Fibroblast of skin of left quadriceps (primary cell): ENCODE measurements around the gene XYLT1.

Experiments used
- DNase-seq, 2 experiments: peaks; one replicate each; pipeline ENCODE4 v3.0.0-alpha.2; 2013; ENCODE audit warnings: low read depth in 2 of 2

Gene XYLT1

GRCh38 chr16:17397499-17397891 lies 73.3 kb downstream of the XYLT1 start:
- DNase-seq = no peak

- DNase-seq = no peak
Observed at GRCh38 chr16:17396762-17397498, 73.8 kb downstream of the XYLT1 start.

- DNase-seq = no peak
Observed at GRCh38 chr16:17395849-17396480, 74.8 kb downstream of the XYLT1 start.

- DNase-seq = no peak
Observed at GRCh38 chr16:17392857-17393692, 77.7 kb downstream of the XYLT1 start.

GRCh38 chr16:17392127-17392856 lies 78.5 kb downstream of the XYLT1 start:
- no peak for DNase-seq

GRCh38 chr16:17391715-17392114 lies 79.0 kb downstream of the XYLT1 start:
- no peak for DNase-seq

GRCh38 chr16:17389384-17389783 lies 81.4 kb downstream of the XYLT1 start:
- DNase-seq = no peak

GRCh38 chr16:17387256-17387655 lies 83.5 kb downstream of the XYLT1 start:
- no peak for DNase-seq

GRCh38 chr16:17386229-17386628 lies 84.5 kb downstream of the XYLT1 start:
- DNase-seq = no peak

- no peak for DNase-seq
Observed at GRCh38 chr16:17384471-17384870, 86.3 kb downstream of the XYLT1 start.

- no peak for DNase-seq
Observed at GRCh38 chr16:17382949-17383863, 87.6 kb downstream of the XYLT1 start.

- no peak for DNase-seq
Observed at GRCh38 chr16:17382514-17382913, 88.2 kb downstream of the XYLT1 start.

GRCh38 chr16:17381784-17382183 lies 89.0 kb downstream of the XYLT1 start:
- no peak for DNase-seq

GRCh38 chr16:17380613-17381012 lies 90.1 kb downstream of the XYLT1 start:
- DNase-seq = peak in 1 of 2 experiments; percentile 42

- DNase-seq = peak; percentile 87 to 88
Observed at GRCh38 chr16:17379121-17379571, 91.6 kb downstream of the XYLT1 start.

- DNase-seq = peak in 1 of 2 experiments; percentile 47
Observed at GRCh38 chr16:17377360-17378324, 93.1 kb downstream of the XYLT1 start.

- no peak for DNase-seq
Observed at GRCh38 chr16:17375461-17376304, 95.1 kb downstream of the XYLT1 start.

- DNase-seq = no peak
Observed at GRCh38 chr16:17374668-17375255, 96.0 kb downstream of the XYLT1 start.
